Psoas muscle (tissue), 8 donors: ENCODE results near the gene PNMA1. TPM values are rescaled to one million over a fixed set of nuclear protein-coding genes. Genes with fewer than 3 reads are reported as not detected.

Experiments used
- ATAC-seq, 4 donors: fragments of 200-7000 bp; cut with Tn5 transposase; one replicate each; pipeline ENCODE4 v1.9.1; 2020; ENCODE audit warnings: moderate library complexity in 3 of 4, mild to moderate bottlenecking in 2 of 4
- DNase-seq, 2 donors: peaks; one replicate each; pipeline ENCODE4 v3.0.0-alpha.2; 2020
- H3K27ac ChIP-seq: fragments of 200-600 bp; one replicate; pipeline ENCODE4 v1.8.0; 2022
- H3K27me3 ChIP-seq, 3 donors: fragments of 200-600 bp in 1 of 3; one replicate each; pipeline versions ENCODE4 v1.6.1 to v1.8.0; 2013 to 2022; ENCODE audit warnings: low read length in 2 of 3, mild to moderate bottlenecking in 2 of 3, moderate library complexity in 1 of 3; ENCODE audit not compliant: insufficient read depth in 3 of 3
- H3K36me3 ChIP-seq, 2 donors: fragments of 200-600 bp in 1 of 2; one replicate each; pipeline versions ENCODE4 v1.6.1 to v1.8.0; 2013 to 2022; ENCODE audit warnings: low read depth in 1 of 2, mild to moderate bottlenecking in 1 of 2, moderate library complexity in 1 of 2; ENCODE audit not compliant: insufficient read depth in 1 of 2
- H3K4me1 ChIP-seq: fragments of 200-600 bp; one replicate; pipeline ENCODE4 v1.8.0; 2022
- H3K4me3 ChIP-seq: fragments of 200-600 bp; one replicate; pipeline ENCODE4 v1.8.0; 2022; ENCODE audit warnings: mild to moderate bottlenecking
- H3K9me3 ChIP-seq: fragments of 200-600 bp; one replicate; pipeline ENCODE4 v1.8.0; 2022
- CTCF ChIP-seq: fragments of 200-600 bp; IDR thresholded peaks from one replicate; pipeline ENCODE4 v1.8.0; 2022; ENCODE audit warnings: antibody characterized with exemption
- WGBS, 3 donors: extraction: QIAGEN DNeasy Blood & Tissue Kit; methylation state at CpG; one replicate each; pipeline versions ENCODE4 v1.1.6 to v1.1.7; 2013; 5-methylcytosine and 5-hydroxymethylcytosine counted together
- intact Hi-C, 2 donors: fragments of 100-400 bp; cut with DNase I; formaldehyde crosslinking; loops; one replicate each; pipeline versions ENCODE4 v1.11.0 to v1.14.2; 2022
- polyA plus RNA-seq, 3 donors: library from polyadenylated mRNA; stranded (reverse); fragments of 200-250 nt; gene quantifications; one replicate each; pipeline ENCODE4 v1.2.3, GENCODE V29; 2013
- total RNA-seq, 4 donors: library from RNA; stranded (reverse); fragmentation: NEBNext Ultra II Directional in 2 of 4; extraction: Animal tissue kit (Norgen Biotek cat#: 25700) in 2 of 4; gene quantifications; one replicate each; pipeline versions ENCODE4 v1.2.1 to v1.2.4, GENCODE V29; 2021 to 2023
- donor health status: healthy with polysubstance abuse.
- donor health status: DM: no; HTN: no; CAD: no; lungs with moderate emphysema.
- donor health status: Bipolar disorder and iron deficiency.
- donor health status: healthy.
- donor health status: DM: yes; HTN: yes; CAD: no.
- donor health status: DM: no; HTN: no; CAD: no.
- donor health status: DM: no; HTN: no; CAD: no.
- donor health status: DM: yes; HTN: yes; CAD: no.

The PNMA1 gene
- total and polyA plus RNA-seq, 7 donors: 9.3 to 28.8 (median 19.6) TPM

DNA sequence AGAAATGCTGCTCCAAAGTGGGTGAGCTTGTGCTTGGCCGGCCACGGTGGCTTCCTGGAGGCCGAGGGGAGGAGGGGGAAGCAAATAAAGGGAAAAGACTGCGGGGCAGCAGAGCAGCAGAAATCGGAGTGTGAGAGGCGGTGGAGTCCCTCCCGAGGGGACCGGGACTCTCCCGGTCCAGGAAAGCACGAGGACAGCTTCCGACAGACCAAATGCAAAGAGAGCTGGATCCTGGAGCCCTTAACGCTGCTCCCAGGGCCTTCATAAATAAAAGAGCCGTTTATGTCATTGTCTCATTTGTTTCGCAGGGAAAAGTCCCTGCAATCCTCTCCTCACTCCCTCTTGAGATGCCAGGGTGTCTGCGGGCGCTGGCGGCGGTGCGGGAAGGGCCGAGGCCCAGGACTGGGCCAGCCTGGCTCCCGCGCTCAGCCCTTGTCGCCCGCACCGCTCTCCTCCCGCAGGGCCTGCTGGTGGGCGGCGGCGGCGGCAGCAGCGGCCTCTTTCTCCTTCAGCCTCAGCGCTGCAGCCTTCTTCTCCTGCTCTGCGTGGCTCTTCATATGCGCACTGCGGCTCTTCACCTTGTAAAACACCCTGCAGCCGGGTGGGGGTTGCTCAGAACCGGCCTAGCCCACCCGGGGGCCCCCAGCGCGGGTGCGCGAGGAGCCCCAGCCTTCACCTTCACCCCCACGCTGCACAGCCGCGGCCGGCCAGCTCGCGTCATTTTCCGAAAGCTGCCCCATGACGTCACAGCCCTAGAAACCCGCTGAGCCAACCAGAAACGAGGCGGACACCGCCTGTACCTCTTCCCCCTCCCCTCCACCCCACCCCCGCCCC, 4.5 kb upstream of the PNMA1 start:
- Histone ChIP-seq H3K9me3 (no peaks in the 10 kb centered on the region), H3K4me1 (peaks cover 21% of the 10 kb centered on the region), H3K27ac (peak overlapping the region; percentile 62), H3K4me3 (no peak overlapping the region), H3K36me3 (peaks cover 12 to 81% of the 10 kb centered on the region in 2 donors), H3K27me3 (no peaks in the 10 kb centered on the region)
- 72 to 73% (median 72%) methylated on average over 53 to 55 of the region's 55 CpGs for WGBS, 3 donors
- no peak for ATAC-seq
- intact Hi-C loops: no loop called here
- no peak for TF ChIP-seq CTCF
- no peak for DNase-seq

- ATAC-seq: no peak
- WGBS, 3 donors: 67 to 78% (median 68%) methylated on average over 20 of the region's 20 CpGs
- H3K27me3 ChIP-seq: no peaks in the 10 kb centered on the region
- TF ChIP-seq CTCF: no peak
- H3K4me1 ChIP-seq: peaks cover 20% of the 10 kb centered on the region
- H3K27ac ChIP-seq: peak overlapping the region; percentile 62
- intact Hi-C loops: no loop called here
- H3K4me3 ChIP-seq: no peak overlapping the region
- DNase-seq: no peak
- no peaks in the 10 kb centered on the region for H3K9me3 ChIP-seq
- peaks cover 12 to 76% of the 10 kb centered on the region in 2 donors for H3K36me3 ChIP-seq
Observed at GRCh38 chr14:73717711-73718417, 3.7 kb upstream of the PNMA1 start.

GRCh38 chr14:73717266-73717665, 3.1 kb upstream of the PNMA1 start:
- DNase-seq: no peak
- Histone ChIP-seq H3K9me3 (no peaks in the 10 kb centered on the region), H3K36me3 (peaks cover 12 to 70% of the 10 kb centered on the region in 2 donors), H3K4me3 (no peak overlapping the region), H3K4me1 (peaks cover 21% of the 10 kb centered on the region), H3K27ac (peak overlapping the region; percentile 62), H3K27me3 (no peaks in the 10 kb centered on the region)
- 72 to 78% (median 78%) methylated on average over 3 of the region's 3 CpGs for WGBS, 3 donors
- TF ChIP-seq CTCF: no peak
- ATAC-seq: no peak
- intact Hi-C loops: no loop called here

GRCh38 chr14:73715707-73716106, 1.5 kb upstream of the PNMA1 start:
- H3K36me3 ChIP-seq: peaks cover 4 to 55% of the 10 kb centered on the region in 2 donors
- ATAC-seq (no peak), DNase-seq (no peak)
- H3K4me3 ChIP-seq: no peak overlapping the region
- H3K27ac ChIP-seq: no peak overlapping the region
- H3K9me3 ChIP-seq: no peaks in the 10 kb centered on the region
- no peaks in the 10 kb centered on the region for H3K27me3 ChIP-seq
- intact Hi-C loops: no loop called here
- 75 to 89% (median 77%) methylated on average over 4 of the region's 4 CpGs for whole genome bisulfite sequencing, 3 donors
- no peak for TF ChIP-seq CTCF
- peaks cover 22% of the 10 kb centered on the region for H3K4me1 ChIP-seq
